Right lung (tissue), 5 donors: Measurements from ENCODE around the gene SLC35A2. TPM values are rescaled to one million over a fixed set of nuclear protein-coding genes. Genes with fewer than 3 reads are reported as not detected.
"Not testable (repeated sequence)": the region's sequence is repeated elsewhere in the genome, so short reads cannot be mapped to it uniquely, and the experiment has no call there.

ENCODE experiments used
- DNase-seq, 2 donors: peaks; one replicate each; pipeline ENCODE4 v3.0.0-alpha.2; 2013
- polyA plus RNA-seq, 5 donors: library from polyadenylated mRNA; unstranded; fragments of 120-200 nt; gene quantifications; one replicate each; pipeline versions ENCODE4 v1.2.1 to v1.2.3, GENCODE V29; 2013; ENCODE audit warnings: inconsistent platforms in 1 of 5, low replicate concordance in 1 of 5; ENCODE audit not compliant: insufficient read length in 5 of 5, insufficient read depth in 1 of 5

Gene SLC35A2
- polyA plus RNA-seq, 5 donors, result 19.7 to 30.4 (median 23.2) TPM

GRCh38 chrX:48853494-48853893, 58.0 kb downstream of the SLC35A2 start:
- DNase-seq, result not testable (repeated sequence)

Other genes with a start within 250 kb of the SLC35A2 start
- gene WAS, start 227.8 kb downstream of the SLC35A2 start, polyA plus RNA-seq, result 1 to 10 TPM; 3.7 to 4.7 (median 3.8) TPM
- 1 to 10 TPM; 5.4 to 6.7 (median 5.9) TPM for gene SUV39H1, start 214.9 kb downstream of the SLC35A2 start, polyA plus RNA-seq
- 1 to 10 TPM in 4 of 5 donors, under 1 TPM in 1; 0.85 to 1.9 (median 1.6) TPM for gene GLOD5, start 149.9 kb downstream of the SLC35A2 start, polyA plus RNA-seq
- gene GATA1, start 125.1 kb downstream of the SLC35A2 start, polyA plus RNA-seq, result 1 to 10 TPM in 2 of 5 donors, under 1 TPM in 3; 0.54 to 2.1 (median 0.89) TPM
- gene HDAC6, start 109.6 kb downstream of the SLC35A2 start, polyA plus RNA-seq, result 100 to 1,000 TPM; 146 to 175 (median 168) TPM
- gene ERAS, start 85.1 kb downstream of the SLC35A2 start, polyA plus RNA-seq, result under 1 TPM in 4 of 5 donors, not detected in 1; 0.14 to 0.30 (median 0.22) TPM
- gene PCSK1N, start 76.0 kb downstream of the SLC35A2 start, polyA plus RNA-seq, result 1 to 10 TPM; 2.0 to 5.6 (median 3.5) TPM
- gene TIMM17B, start 13.9 kb downstream of the SLC35A2 start, polyA plus RNA-seq, result 10 to 100 TPM; 25.3 to 46.0 (median 34.9) TPM
- 10 to 100 TPM; 69.9 to 96.9 (median 77.4) TPM for gene PQBP1, start 13.7 kb downstream of the SLC35A2 start, polyA plus RNA-seq
- 1 to 10 TPM; 5.4 to 8.4 (median 6.7) TPM for gene PIM2, start 7.4 kb upstream of the SLC35A2 start, polyA plus RNA-seq
- 10 to 100 TPM; 46.3 to 59.4 (median 55.7) TPM for gene OTUD5, start 46.0 kb upstream of the SLC35A2 start, polyA plus RNA-seq
- gene KCND1, start 60.2 kb upstream of the SLC35A2 start, polyA plus RNA-seq, result 1 to 10 TPM; 3.5 to 4.3 (median 4.0) TPM
- gene GRIPAP1, start 90.6 kb upstream of the SLC35A2 start, polyA plus RNA-seq, result 10 to 100 TPM; 49.1 to 64.6 (median 56.9) TPM
- gene TFE3, start 131.7 kb upstream of the SLC35A2 start, polyA plus RNA-seq, result 10 to 100 TPM; 33.3 to 46.8 (median 42.2) TPM
- 10 to 100 TPM; 11.4 to 19.0 (median 16.9) TPM for gene CCDC120, start 147.4 kb upstream of the SLC35A2 start, polyA plus RNA-seq
- gene PRAF2, start 162.4 kb upstream of the SLC35A2 start, polyA plus RNA-seq, result 10 to 100 TPM; 28.8 to 40.9 (median 35.7) TPM
- 10 to 100 TPM; 40.9 to 61.7 (median 48.2) TPM for gene WDR45, start 168.2 kb upstream of the SLC35A2 start, polyA plus RNA-seq
- 10 to 100 TPM; 20.5 to 26.9 (median 21.1) TPM for gene GPKOW, start 212.1 kb upstream of the SLC35A2 start, polyA plus RNA-seq